Chondrocyte (in vitro differentiated cells): ENCODE data around the gene GPR85. TPM values are rescaled to one million over a fixed set of nuclear protein-coding genes. Genes with fewer than 3 reads are reported as not detected.

Experiments
- DNase-seq: peaks from one replicate; pipeline ENCODE4 v3.0.0; 2021; ENCODE audit warnings: mixed read lengths, low spot score
- H3K27ac Mint-ChIP-seq: one replicate; pipeline ENCODE4 v1.8.0; 2021; ENCODE audit warnings: mild to moderate bottlenecking, moderate library complexity, mixed read lengths; ENCODE audit not compliant: unreplicated experiment
- H3K27me3 Mint-ChIP-seq: 2 replicates; pipeline ENCODE4 v1.8.0; 2021; ENCODE audit warnings: low read depth, mixed read lengths
- H3K36me3 Mint-ChIP-seq: 2 replicates; pipeline ENCODE4 v1.8.0; 2021; ENCODE audit warnings: low read depth, mixed read lengths
- H3K4me1 Mint-ChIP-seq: 2 replicates; pipeline ENCODE4 v1.8.0; 2021; ENCODE audit warnings: low read depth, mild to moderate bottlenecking, mixed read lengths
- H3K4me3 Mint-ChIP-seq: one replicate; pipeline ENCODE4 v1.8.0; 2021; ENCODE audit warnings: mild to moderate bottlenecking, moderate library complexity, mixed read lengths; ENCODE audit not compliant: unreplicated experiment
- H3K9me3 Mint-ChIP-seq: 2 replicates; pipeline ENCODE4 v1.8.0; 2021; ENCODE audit warnings: low read depth, mixed read lengths
- CTCF ChIP-seq: fragments of 200-600 bp; sonication (generic); IDR thresholded peaks from 2 replicates; pipeline ENCODE4 v1.5.0; 2021; ENCODE audit warnings: antibody characterized with exemption, mild to moderate bottlenecking, moderate library complexity
- total RNA-seq: library from RNA; stranded (reverse); gene quantifications from 3 replicates; pipeline ENCODE4 v1.2.1, GENCODE V29; 2021

The GPR85 gene
- total RNA-seq, 1 donor from 2014 or later, result 0.40 TPM

- peaks cover 38% of the 10 kb centered on the region for H3K27me3 Mint-ChIP-seq
- TF ChIP-seq CTCF, result no peak
- no peak for DNase-seq
- peaks cover 13% of the 10 kb centered on the region for H3K9me3 Mint-ChIP-seq
- no peaks in the 10 kb centered on the region for H3K36me3 Mint-ChIP-seq
- no peak overlapping the region for H3K4me3 Mint-ChIP-seq
- H3K27ac Mint-ChIP-seq, result no peak overlapping the region
- H3K4me1 Mint-ChIP-seq, result no peaks in the 10 kb centered on the region
These were observed 40.2 kb downstream of the GPR85 start for GRCh38 chr7:113046453-113046852.

- no peak overlapping the region for H3K4me3 Mint-ChIP-seq
- H3K36me3 Mint-ChIP-seq, result no peaks in the 10 kb centered on the region
- H3K4me1 Mint-ChIP-seq, result no peaks in the 10 kb centered on the region
- no peak overlapping the region for H3K27ac Mint-ChIP-seq
- H3K27me3 Mint-ChIP-seq, result peaks cover 32% of the 10 kb centered on the region
- peaks cover 4% of the 10 kb centered on the region for H3K9me3 Mint-ChIP-seq
- no peak for DNase-seq
- no peak for TF ChIP-seq CTCF
These were observed 41.2 kb downstream of the GPR85 start for GRCh38 chr7:113045379-113045778.

GRCh38 chr7:113044394-113044793 lies 42.2 kb downstream of the GPR85 start:
- no peak overlapping the region for H3K27ac Mint-ChIP-seq
- no peaks in the 10 kb centered on the region for H3K36me3 Mint-ChIP-seq
- no peaks in the 10 kb centered on the region for H3K9me3 Mint-ChIP-seq
- H3K27me3 Mint-ChIP-seq, result peaks cover 31% of the 10 kb centered on the region
- no peak for DNase-seq
- no peak for TF ChIP-seq CTCF
- no peak overlapping the region for H3K4me3 Mint-ChIP-seq
- no peaks in the 10 kb centered on the region for H3K4me1 Mint-ChIP-seq

DNA sequence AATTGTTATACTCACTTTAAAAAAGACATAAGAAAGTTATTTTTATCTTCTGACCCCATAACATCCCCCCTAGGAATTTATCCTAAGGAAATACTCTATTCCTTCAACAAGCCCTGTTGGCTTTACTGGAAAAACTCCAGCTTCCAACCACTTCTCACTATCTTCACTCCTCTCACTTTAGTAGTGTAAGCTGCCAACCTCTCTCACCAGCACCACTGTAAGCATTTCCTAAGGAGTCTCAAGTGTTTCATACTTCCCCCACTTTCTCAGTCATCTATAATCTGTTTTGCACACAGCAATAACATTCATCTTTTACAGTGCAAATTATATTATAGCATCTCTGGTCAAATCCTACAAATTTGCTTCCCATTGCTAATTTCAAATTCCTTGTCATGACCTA lies 45.8 kb downstream of the GPR85 start:
- Mint-ChIP-seq H3K4me3 (no peak overlapping the region), H3K27me3 (peaks cover 29% of the 10 kb centered on the region), H3K36me3 (no peaks in the 10 kb centered on the region), H3K27ac (no peak overlapping the region), H3K9me3 (no peaks in the 10 kb centered on the region), H3K4me1 (no peaks in the 10 kb centered on the region)
- no peak for DNase-seq
- no peak for TF ChIP-seq CTCF

DNA sequence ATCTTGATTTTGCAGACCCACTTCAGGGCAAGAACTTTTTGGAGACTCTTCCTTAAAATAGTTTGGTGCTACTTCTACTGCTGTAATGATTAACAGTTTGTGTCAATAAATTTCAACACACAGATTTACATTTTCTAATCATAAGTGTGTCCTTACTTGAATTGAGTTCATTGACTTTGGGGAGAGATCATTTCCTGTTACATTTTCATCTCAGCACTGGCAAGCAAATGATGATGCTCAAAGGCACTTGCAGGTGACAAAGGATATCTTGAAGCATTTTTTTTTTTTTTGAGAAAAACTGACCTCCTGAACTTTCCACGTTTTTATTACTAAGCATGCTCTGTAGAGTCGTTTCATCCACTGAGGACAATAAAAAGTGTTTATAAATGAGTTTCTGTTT lies 52.7 kb downstream of the GPR85 start:
- Mint-ChIP-seq H3K9me3 (no peaks in the 10 kb centered on the region), H3K36me3 (no peaks in the 10 kb centered on the region), H3K4me3 (no peak overlapping the region), H3K4me1 (no peaks in the 10 kb centered on the region), H3K27ac (no peak overlapping the region), H3K27me3 (peaks cover 35% of the 10 kb centered on the region)
- no peak for TF ChIP-seq CTCF
- no peak for DNase-seq

Other genes with a start within 250 kb of the GPR85 start
- gene SMIM30, start 31.7 kb upstream of the GPR85 start, total RNA-seq, result 33.6 to 48.5 TPM (median 37.0 TPM) in 3 replicates